Panc1 (cell line): ENCODE results near the gene TANGO2.

Experiments used
- CTCF ChIP-seq: fragments of 450-650 bp; IDR thresholded peaks from 2 replicates; pipeline ENCODE4 v1.5.1; 2017; ENCODE audit warnings: mild to moderate bottlenecking
- POLR2AphosphoS5 ChIP-seq: IDR thresholded peaks from 2 replicates; pipeline ENCODE4 v1.6.1; 2012; ENCODE audit warnings: mild to moderate bottlenecking, low read depth, low read length, moderate library complexity
- REST ChIP-seq, 2 experiments: IDR thresholded peaks; 2 replicates each; pipeline ENCODE4 v1.6.1; 2011 to 2012; ENCODE audit warnings: low read depth in 2 of 2, control low read depth in 1 of 2, low read length in 1 of 2, mild to moderate bottlenecking in 1 of 2, moderate library complexity in 1 of 2; ENCODE audit not compliant: insufficient read depth in 1 of 2
- SIN3A ChIP-seq: IDR thresholded peaks from 2 replicates; pipeline ENCODE4 v1.6.1; 2012; ENCODE audit warnings: low read depth, mild to moderate bottlenecking, low read length, moderate library complexity, borderline replicate concordance; ENCODE audit not compliant: insufficient read depth
- TCF7L2 ChIP-seq: IDR thresholded peaks from 2 replicates; pipeline ENCODE4 v1.6.1; 2011; ENCODE audit warnings: mild to moderate bottlenecking, low read depth, low read length, inconsistent platforms

DNA sequence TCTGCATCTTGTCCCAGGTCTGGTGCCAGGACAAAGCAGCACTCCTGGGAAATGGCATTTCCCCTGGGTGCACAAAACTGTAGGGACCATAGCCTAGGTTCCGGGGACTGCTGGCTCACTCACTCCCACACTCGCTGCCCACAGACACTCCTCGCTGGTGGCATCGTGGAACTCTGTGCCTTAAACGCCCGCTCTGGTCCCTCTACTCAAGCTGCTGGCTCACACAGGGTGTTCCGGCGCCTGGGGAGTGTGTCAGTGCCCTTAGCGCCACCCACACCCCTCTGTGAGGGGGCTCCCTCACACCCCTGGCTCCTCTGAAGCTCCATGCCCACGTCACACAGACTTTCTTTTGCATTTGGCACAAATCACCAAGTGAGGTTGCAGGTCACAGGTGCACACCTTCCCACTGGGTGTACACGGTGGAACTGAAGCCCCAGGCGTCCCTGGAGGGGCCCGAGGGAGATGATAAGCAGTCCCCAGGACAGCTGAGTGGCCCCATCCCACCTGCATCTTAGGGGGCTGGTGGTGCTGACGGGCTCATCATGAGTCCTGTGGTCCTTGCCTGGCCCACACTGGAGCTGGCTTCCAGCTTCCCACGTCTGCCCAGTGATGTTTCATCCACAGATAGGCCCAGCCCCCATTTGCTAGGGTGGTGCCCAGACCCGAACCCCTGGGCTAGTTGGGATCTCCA, 35.9 kb downstream of the TANGO2 start:
- TF ChIP-seq CTCF (no peak), REST (IDR thresholded peaks at IDR 0.05; ENCODE audit: insufficient read depth in 1 of 2, low read depth in 2 of 2, low read length in 1 of 2) (no peak), SIN3A (no peak), TCF7L2 (no peak), POLR2AphosphoS5 (no peak)
